Measurements from ENCODE around the gene TBX2.

DNA sequence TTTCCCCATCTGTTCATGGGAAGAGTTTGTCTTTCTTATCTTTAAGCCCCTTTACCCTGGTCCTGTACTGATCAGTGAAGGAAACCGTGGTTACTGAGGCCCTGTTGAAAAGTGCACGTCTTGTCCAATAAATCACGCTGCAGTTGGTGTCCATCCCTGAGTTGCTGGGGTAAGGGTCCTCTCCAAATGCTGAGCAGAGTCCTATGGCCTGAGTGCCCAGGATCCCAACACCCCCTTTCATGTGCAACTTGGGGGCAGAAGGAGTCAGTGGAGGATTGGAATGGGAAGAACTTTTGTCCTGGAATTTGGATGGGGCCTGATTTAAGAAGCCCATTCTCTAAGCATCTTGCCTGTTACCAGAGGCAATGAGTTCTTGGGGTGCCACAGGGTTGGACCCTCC, 7.0 kb upstream of the TBX2 start:
- TF ChIP-seq, protein P1, sequence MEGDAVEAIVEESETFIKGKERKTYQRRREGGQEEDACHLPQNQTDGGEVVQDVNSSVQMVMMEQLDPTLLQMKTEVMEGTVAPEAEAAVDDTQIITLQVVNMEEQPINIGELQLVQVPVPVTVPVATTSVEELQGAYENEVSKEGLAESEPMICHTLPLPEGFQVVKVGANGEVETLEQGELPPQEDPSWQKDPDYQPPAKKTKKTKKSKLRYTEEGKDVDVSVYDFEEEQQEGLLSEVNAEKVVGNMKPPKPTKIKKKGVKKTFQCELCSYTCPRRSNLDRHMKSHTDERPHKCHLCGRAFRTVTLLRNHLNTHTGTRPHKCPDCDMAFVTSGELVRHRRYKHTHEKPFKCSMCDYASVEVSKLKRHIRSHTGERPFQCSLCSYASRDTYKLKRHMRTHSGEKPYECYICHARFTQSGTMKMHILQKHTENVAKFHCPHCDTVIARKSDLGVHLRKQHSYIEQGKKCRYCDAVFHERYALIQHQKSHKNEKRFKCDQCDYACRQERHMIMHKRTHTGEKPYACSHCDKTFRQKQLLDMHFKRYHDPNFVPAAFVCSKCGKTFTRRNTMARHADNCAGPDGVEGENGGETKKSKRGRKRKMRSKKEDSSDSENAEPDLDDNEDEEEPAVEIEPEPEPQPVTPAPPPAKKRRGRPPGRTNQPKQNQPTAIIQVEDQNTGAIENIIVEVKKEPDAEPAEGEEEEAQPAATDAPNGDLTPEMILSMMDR (conservative IDR thresholded peaks at IDR 0.05; ENCODE audit: low read length), result no peak
- TF ChIP-seq EZH2phosphoT487 (IDR thresholded peaks at IDR 0.05; ENCODE audit: borderline replicate concordance), result no peak
